ENCODE measurements around the gene CALD1. TPM values are rescaled to one million over a fixed set of nuclear protein-coding genes. Genes with fewer than 3 reads are reported as not detected.

CALD1 gene
- polyA plus RNA-seq, 4 donors: 3.4 to 70.8 (median 45.3) TPM

- Histone ChIP-seq H3K36me3 (ENCODE audit: control insufficient read depth in 3 of 3, insufficient read depth in 2 of 3, low read depth in 1 of 3, low read length in 3 of 3) (no peaks in the 10 kb centered on the region), H3K4me3 (ENCODE audit: low read depth in 1 of 3, low read length in 3 of 3) (no peak overlapping the region), H3K27ac (ENCODE audit: low read depth in 1 of 3, low read length in 2 of 3) (no peak overlapping the region), H3K27me3 (ENCODE audit: control insufficient read depth in 3 of 3, insufficient read depth in 3 of 3, low read length in 3 of 3) (no peaks in the 10 kb centered on the region), H3K4me1 (ENCODE audit: control insufficient read depth in 3 of 3, insufficient read depth in 2 of 3, low read depth in 1 of 3, low read length in 2 of 3) (no peaks in the 10 kb centered on the region), H3K9me3 (ENCODE audit: control insufficient read depth in 2 of 2, insufficient read depth in 1 of 2, low read depth in 1 of 2, low read length in 1 of 2) (no peaks in the 10 kb centered on the region)
- 86 to 90% (median 88%) methylated on average over 9 of the region's 9 CpGs for WGBS, 3 donors
- FAIRE-seq (no peak), DNase-seq (no peak)
Measured at GRCh38 chr7:134784251-134785049, 5.0 kb downstream of the CALD1 start.

GRCh38 chr7:134785842-134786241 lies 6.4 kb downstream of the CALD1 start:
- H3K27ac ChIP-seq (ENCODE audit: low read depth in 1 of 3, low read length in 2 of 3): no peak overlapping the region
- no peaks in the 10 kb centered on the region for H3K9me3 ChIP-seq (ENCODE audit: control insufficient read depth in 2 of 2, insufficient read depth in 1 of 2, low read depth in 1 of 2, low read length in 1 of 2)
- FAIRE-seq (no peak), DNase-seq (no peak)
- no peak overlapping the region for H3K4me3 ChIP-seq (ENCODE audit: low read depth in 1 of 3, low read length in 3 of 3)
- no peaks in the 10 kb centered on the region for H3K36me3 ChIP-seq (ENCODE audit: control insufficient read depth in 3 of 3, insufficient read depth in 2 of 3, low read depth in 1 of 3, low read length in 3 of 3)
- H3K4me1 ChIP-seq (ENCODE audit: control insufficient read depth in 3 of 3, insufficient read depth in 2 of 3, low read depth in 1 of 3, low read length in 2 of 3): no peaks in the 10 kb centered on the region
- H3K27me3 ChIP-seq (ENCODE audit: control insufficient read depth in 3 of 3, insufficient read depth in 3 of 3, low read length in 3 of 3): no peaks in the 10 kb centered on the region

GRCh38 chr7:134787064-134787463 lies 7.6 kb downstream of the CALD1 start:
- Histone ChIP-seq H3K27me3 (ENCODE audit: control insufficient read depth in 3 of 3, insufficient read depth in 3 of 3, low read length in 3 of 3) (no peaks in the 10 kb centered on the region), H3K27ac (ENCODE audit: low read depth in 1 of 3, low read length in 2 of 3) (peak overlapping the region in 1 of 3 donors; percentile 36)

GRCh38 chr7:134787720-134788119 lies 8.3 kb downstream of the CALD1 start:
- no peaks in the 10 kb centered on the region for H3K4me1 ChIP-seq (ENCODE audit: control insufficient read depth in 3 of 3, insufficient read depth in 2 of 3, low read depth in 1 of 3, low read length in 2 of 3)
- no peak for DNase-seq

More at GRCh38 chr7:134787064-134787463, 7.6 kb downstream of the CALD1 start:
- no peaks in the 10 kb centered on the region for H3K9me3 ChIP-seq (ENCODE audit: control insufficient read depth in 2 of 2, insufficient read depth in 1 of 2, low read depth in 1 of 2, low read length in 1 of 2)
- H3K36me3 ChIP-seq (ENCODE audit: control insufficient read depth in 3 of 3, insufficient read depth in 2 of 3, low read depth in 1 of 3, low read length in 3 of 3): no peaks in the 10 kb centered on the region
- FAIRE-seq (no peak), DNase-seq (no peak)
- 41 to 56% (median 52%) methylated on average over 2 of the region's 2 CpGs for WGBS, 3 donors
- no peak overlapping the region for H3K4me3 ChIP-seq (ENCODE audit: low read depth in 1 of 3, low read length in 3 of 3)
- H3K4me1 ChIP-seq (ENCODE audit: control insufficient read depth in 3 of 3, insufficient read depth in 2 of 3, low read depth in 1 of 3, low read length in 2 of 3): no peaks in the 10 kb centered on the region

GRCh38 chr7:134788191-134788590 lies 8.8 kb downstream of the CALD1 start:
- 92 to 98% (median 95%) methylated on average over 2 of the region's 2 CpGs for WGBS, 3 donors
- DNase-seq: no peak
- no peaks in the 10 kb centered on the region for H3K4me1 ChIP-seq (ENCODE audit: control insufficient read depth in 3 of 3, insufficient read depth in 2 of 3, low read depth in 1 of 3, low read length in 2 of 3)
- H3K27ac ChIP-seq (ENCODE audit: low read depth in 1 of 3, low read length in 2 of 3): no peak overlapping the region
- H3K36me3 ChIP-seq (ENCODE audit: control insufficient read depth in 3 of 3, insufficient read depth in 2 of 3, low read depth in 1 of 3, low read length in 3 of 3): no peaks in the 10 kb centered on the region
- FAIRE-seq: no peak
- no peaks in the 10 kb centered on the region for H3K9me3 ChIP-seq (ENCODE audit: control insufficient read depth in 2 of 2, insufficient read depth in 1 of 2, low read depth in 1 of 2, low read length in 1 of 2)
- H3K27me3 ChIP-seq (ENCODE audit: control insufficient read depth in 3 of 3, insufficient read depth in 3 of 3, low read length in 3 of 3): no peaks in the 10 kb centered on the region
- H3K4me3 ChIP-seq (ENCODE audit: low read depth in 1 of 3, low read length in 3 of 3): no peak overlapping the region

More at GRCh38 chr7:134787720-134788119, 8.3 kb downstream of the CALD1 start:
- WGBS, 3 donors: 69 to 79% (median 71%) methylated on average over 3 of the region's 3 CpGs
- no peak for FAIRE-seq
- no peaks in the 10 kb centered on the region for H3K27me3 ChIP-seq (ENCODE audit: control insufficient read depth in 3 of 3, insufficient read depth in 3 of 3, low read length in 3 of 3)
- H3K4me3 ChIP-seq (ENCODE audit: low read depth in 1 of 3, low read length in 3 of 3): no peak overlapping the region
- no peaks in the 10 kb centered on the region for H3K36me3 ChIP-seq (ENCODE audit: control insufficient read depth in 3 of 3, insufficient read depth in 2 of 3, low read depth in 1 of 3, low read length in 3 of 3)
- no peak overlapping the region for H3K27ac ChIP-seq (ENCODE audit: low read depth in 1 of 3, low read length in 2 of 3)
- no peaks in the 10 kb centered on the region for H3K9me3 ChIP-seq (ENCODE audit: control insufficient read depth in 2 of 2, insufficient read depth in 1 of 2, low read depth in 1 of 2, low read length in 1 of 2)

GRCh38 chr7:134789967-134790685 lies 10.7 kb downstream of the CALD1 start:
- Histone ChIP-seq H3K9me3 (ENCODE audit: control insufficient read depth in 2 of 2, insufficient read depth in 1 of 2, low read depth in 1 of 2, low read length in 1 of 2) (no peaks in the 10 kb centered on the region), H3K27ac (ENCODE audit: low read depth in 1 of 3, low read length in 2 of 3) (peak overlapping the region in 2 of 3 donors; percentile 43 to 66), H3K27me3 (ENCODE audit: control insufficient read depth in 3 of 3, insufficient read depth in 3 of 3, low read length in 3 of 3) (no peaks in the 10 kb centered on the region), H3K4me1 (ENCODE audit: control insufficient read depth in 3 of 3, insufficient read depth in 2 of 3, low read depth in 1 of 3, low read length in 2 of 3) (no peaks in the 10 kb centered on the region), H3K4me3 (ENCODE audit: low read depth in 1 of 3, low read length in 3 of 3) (no peak overlapping the region), H3K36me3 (ENCODE audit: control insufficient read depth in 3 of 3, insufficient read depth in 2 of 3, low read depth in 1 of 3, low read length in 3 of 3) (no peaks in the 10 kb centered on the region)
- peak; percentile 7 to 37 for DNase-seq
- 60 to 82% (median 68%) methylated on average over 2 of the region's 2 CpGs for WGBS, 3 donors
- FAIRE-seq: no peak

- Histone ChIP-seq H3K4me3 (ENCODE audit: low read depth in 1 of 3, low read length in 3 of 3) (no peak overlapping the region), H3K27me3 (ENCODE audit: control insufficient read depth in 3 of 3, insufficient read depth in 3 of 3, low read length in 3 of 3) (no peaks in the 10 kb centered on the region), H3K27ac (ENCODE audit: low read depth in 1 of 3, low read length in 2 of 3) (peak overlapping the region in 1 of 3 donors; percentile 56), H3K9me3 (ENCODE audit: control insufficient read depth in 2 of 2, insufficient read depth in 1 of 2, low read depth in 1 of 2, low read length in 1 of 2) (no peaks in the 10 kb centered on the region), H3K36me3 (ENCODE audit: control insufficient read depth in 3 of 3, insufficient read depth in 2 of 3, low read depth in 1 of 3, low read length in 3 of 3) (no peaks in the 10 kb centered on the region), H3K4me1 (ENCODE audit: control insufficient read depth in 3 of 3, insufficient read depth in 2 of 3, low read depth in 1 of 3, low read length in 2 of 3) (no peaks in the 10 kb centered on the region)
- DNase-seq (no peak), FAIRE-seq (no peak)
- WGBS, 3 donors: 83 to 93% (median 88%) methylated on average over 9 of the region's 9 CpGs
Measured at GRCh38 chr7:134792968-134793367, 13.5 kb downstream of the CALD1 start.

- FAIRE-seq (no peak), DNase-seq (no peak)
- WGBS, 3 donors: 79 to 88% (median 80%) methylated on average over 5 of the region's 5 CpGs
- H3K27ac ChIP-seq (ENCODE audit: low read depth in 1 of 3, low read length in 2 of 3): no peak overlapping the region
- H3K4me3 ChIP-seq (ENCODE audit: low read depth in 1 of 3, low read length in 3 of 3): no peak overlapping the region
- no peaks in the 10 kb centered on the region for H3K27me3 ChIP-seq (ENCODE audit: control insufficient read depth in 3 of 3, insufficient read depth in 3 of 3, low read length in 3 of 3)
- no peaks in the 10 kb centered on the region for H3K9me3 ChIP-seq (ENCODE audit: control insufficient read depth in 2 of 2, insufficient read depth in 1 of 2, low read depth in 1 of 2, low read length in 1 of 2)
- no peaks in the 10 kb centered on the region for H3K36me3 ChIP-seq (ENCODE audit: control insufficient read depth in 3 of 3, insufficient read depth in 2 of 3, low read depth in 1 of 3, low read length in 3 of 3)
- no peaks in the 10 kb centered on the region for H3K4me1 ChIP-seq (ENCODE audit: control insufficient read depth in 3 of 3, insufficient read depth in 2 of 3, low read depth in 1 of 3, low read length in 2 of 3)
Measured at GRCh38 chr7:134795231-134795630, 15.8 kb downstream of the CALD1 start.

Measured in small intestine (tissue), 7 donors.